NCI-H526 treated with DMSO at 0.1 percent for 48 hours (cell line): ENCODE measurements around the gene RALGAPB.
"Not testable (repeated sequence)": the region's sequence is repeated elsewhere in the genome, so short reads cannot be mapped to it uniquely, and the experiment has no call there.

Experiments
- DNase-seq: peaks from one replicate; lab custom pipeline; 2025; lab: John Stamatoyannopoulos, UW

RALGAPB gene

GRCh38 chr20:38497246-38497935 lies 24.7 kb downstream of the RALGAPB start:
- no peak for DNase-seq

- no peak for DNase-seq
These were observed 26.3 kb downstream of the RALGAPB start for GRCh38 chr20:38498909-38499308.

GRCh38 chr20:38499366-38499765 lies 26.7 kb downstream of the RALGAPB start:
- no peak for DNase-seq

- no peak for DNase-seq
These were observed 29.3 kb downstream of the RALGAPB start for GRCh38 chr20:38501858-38502436.

GRCh38 chr20:38504368-38505090 lies 31.9 kb downstream of the RALGAPB start:
- DNase-seq: no peak

GRCh38 chr20:38505091-38505455 lies 32.4 kb downstream of the RALGAPB start:
- no peak for DNase-seq

GRCh38 chr20:38511726-38512125 lies 39.1 kb downstream of the RALGAPB start:
- DNase-seq: not testable (repeated sequence)

GRCh38 chr20:38514185-38514584 lies 41.5 kb downstream of the RALGAPB start:
- DNase-seq: no peak

- DNase-seq: no peak
These were observed 42.3 kb downstream of the RALGAPB start for GRCh38 chr20:38514947-38515346.

- no peak for DNase-seq
These were observed 43.0 kb downstream of the RALGAPB start for GRCh38 chr20:38515631-38516030.

GRCh38 chr20:38519426-38519825 lies 46.8 kb downstream of the RALGAPB start:
- DNase-seq: no peak

GRCh38 chr20:38520261-38520660 lies 47.6 kb downstream of the RALGAPB start:
- no peak for DNase-seq

- no peak for DNase-seq
These were observed 51.1 kb downstream of the RALGAPB start for GRCh38 chr20:38523697-38524096.

- no peak for DNase-seq
These were observed 55.5 kb downstream of the RALGAPB start for GRCh38 chr20:38528167-38528566.

- no peak for DNase-seq
These were observed 58.4 kb downstream of the RALGAPB start for GRCh38 chr20:38531021-38531420.

GRCh38 chr20:38534756-38535155 lies 62.1 kb downstream of the RALGAPB start:
- no peak for DNase-seq

- no peak for DNase-seq
These were observed 63.7 kb downstream of the RALGAPB start for GRCh38 chr20:38536310-38536709.

GRCh38 chr20:38537176-38537575 lies 64.5 kb downstream of the RALGAPB start:
- no peak for DNase-seq

GRCh38 chr20:38538789-38539188 lies 66.1 kb downstream of the RALGAPB start:
- DNase-seq: no peak

- peak; percentile 24 for DNase-seq
These were observed 70.6 kb downstream of the RALGAPB start for GRCh38 chr20:38543014-38543906.

- DNase-seq: no peak
These were observed 73.1 kb downstream of the RALGAPB start for GRCh38 chr20:38545771-38546170.
